ENCODE measurements around the gene SULT1C4. TPM values are rescaled to one million over a fixed set of nuclear protein-coding genes. Genes with fewer than 3 reads are reported as not detected.

SULT1C4 gene
- total RNA-seq, 3 donors from 2014 or later: 1.4 to 19.8 (median 5.9) TPM

GRCh38 chr2:108364676-108365297 lies 13.0 kb upstream of the SULT1C4 start:
- TF ChIP-seq POLR2A (IDR thresholded peaks at IDR 0.05) (no peak), POLR2AphosphoS5 (IDR thresholded peaks at IDR 0.05) (no peak), CTCF (IDR thresholded peaks at IDR 0.05) (no peak)
- Histone ChIP-seq H3K36me3 (no peaks in the 10 kb centered on the region), H3K27ac (no peak overlapping the region), H3K9me3 (no peaks in the 10 kb centered on the region), H3K27me3 (no peaks in the 10 kb centered on the region), H3K4me3 (no peak overlapping the region), H3K4me1 (no peaks in the 10 kb centered on the region)
- intact Hi-C loops (cut with DNase I; ENCODE audit: low total_unique reads): no loop called here
- no peak for DNase-seq (ENCODE audit: low spot score in 2 of 2)

GRCh38 chr2:108365656-108366055 lies 12.1 kb upstream of the SULT1C4 start:
- no peaks in the 10 kb centered on the region for H3K27me3 ChIP-seq
- H3K27ac ChIP-seq: no peak overlapping the region
- no peaks in the 10 kb centered on the region for H3K4me1 ChIP-seq
- H3K4me3 ChIP-seq: no peak overlapping the region
- intact Hi-C loops (cut with DNase I; ENCODE audit: low total_unique reads): no loop called here
- TF ChIP-seq POLR2A (IDR thresholded peaks at IDR 0.05): no peak
- no peak for TF ChIP-seq CTCF (IDR thresholded peaks at IDR 0.05)
- no peak for TF ChIP-seq POLR2AphosphoS5 (IDR thresholded peaks at IDR 0.05)
- H3K36me3 ChIP-seq: no peaks in the 10 kb centered on the region
- no peaks in the 10 kb centered on the region for H3K9me3 ChIP-seq
- DNase-seq (ENCODE audit: low spot score in 2 of 2): no peak

GRCh38 chr2:108367014-108367413 lies 10.7 kb upstream of the SULT1C4 start:
- H3K27ac ChIP-seq: no peak overlapping the region
- H3K9me3 ChIP-seq: no peaks in the 10 kb centered on the region
- no peaks in the 10 kb centered on the region for H3K27me3 ChIP-seq
- H3K4me1 ChIP-seq: no peaks in the 10 kb centered on the region
- no peaks in the 10 kb centered on the region for H3K36me3 ChIP-seq
- no peak for DNase-seq (ENCODE audit: low spot score in 2 of 2)
- H3K4me3 ChIP-seq: no peak overlapping the region
- intact Hi-C loops (cut with DNase I; ENCODE audit: low total_unique reads): no loop called here
- TF ChIP-seq POLR2AphosphoS5 (IDR thresholded peaks at IDR 0.05): no peak
- TF ChIP-seq POLR2A (IDR thresholded peaks at IDR 0.05): no peak

- no peak overlapping the region for H3K27ac ChIP-seq
- no peaks in the 10 kb centered on the region for H3K9me3 ChIP-seq
- intact Hi-C loops (cut with DNase I; ENCODE audit: low total_unique reads): no loop called here
- H3K27me3 ChIP-seq: no peaks in the 10 kb centered on the region
- H3K4me3 ChIP-seq: no peak overlapping the region
- no peaks in the 10 kb centered on the region for H3K4me1 ChIP-seq
- TF ChIP-seq CTCF (IDR thresholded peaks at IDR 0.05): no peak
- TF ChIP-seq POLR2AphosphoS5 (IDR thresholded peaks at IDR 0.05): no peak
- no peak for TF ChIP-seq POLR2A (IDR thresholded peaks at IDR 0.05)
- no peak for DNase-seq (ENCODE audit: low spot score in 2 of 2)
- H3K36me3 ChIP-seq: no peaks in the 10 kb centered on the region
Observed at GRCh38 chr2:108367561-108368175, 10.1 kb upstream of the SULT1C4 start.

GRCh38 chr2:108369153-108369552 lies 8.6 kb upstream of the SULT1C4 start:
- no peak for TF ChIP-seq POLR2A (IDR thresholded peaks at IDR 0.05)
- no peak for TF ChIP-seq CTCF (IDR thresholded peaks at IDR 0.05)
- no peak for TF ChIP-seq POLR2AphosphoS5 (IDR thresholded peaks at IDR 0.05)
- intact Hi-C loops (cut with DNase I; ENCODE audit: low total_unique reads): no loop called here
- no peaks in the 10 kb centered on the region for H3K4me1 ChIP-seq

More at GRCh38 chr2:108369153-108369552, 8.6 kb upstream of the SULT1C4 start:
- H3K36me3 ChIP-seq: no peaks in the 10 kb centered on the region
- no peak overlapping the region for H3K4me3 ChIP-seq
- DNase-seq (ENCODE audit: low spot score in 2 of 2): no peak
- no peaks in the 10 kb centered on the region for H3K27me3 ChIP-seq
- H3K27ac ChIP-seq: no peak overlapping the region
- no peaks in the 10 kb centered on the region for H3K9me3 ChIP-seq

Data from breast epithelium (tissue), 4 donors.